ENCODE results near the gene CDKAL1. TPM values are rescaled to one million over a fixed set of nuclear protein-coding genes. Genes with fewer than 3 reads are reported as not detected.

Gene CDKAL1
- total RNA-seq, 1 donor from 2014 or later: 39.6 TPM

DNA sequence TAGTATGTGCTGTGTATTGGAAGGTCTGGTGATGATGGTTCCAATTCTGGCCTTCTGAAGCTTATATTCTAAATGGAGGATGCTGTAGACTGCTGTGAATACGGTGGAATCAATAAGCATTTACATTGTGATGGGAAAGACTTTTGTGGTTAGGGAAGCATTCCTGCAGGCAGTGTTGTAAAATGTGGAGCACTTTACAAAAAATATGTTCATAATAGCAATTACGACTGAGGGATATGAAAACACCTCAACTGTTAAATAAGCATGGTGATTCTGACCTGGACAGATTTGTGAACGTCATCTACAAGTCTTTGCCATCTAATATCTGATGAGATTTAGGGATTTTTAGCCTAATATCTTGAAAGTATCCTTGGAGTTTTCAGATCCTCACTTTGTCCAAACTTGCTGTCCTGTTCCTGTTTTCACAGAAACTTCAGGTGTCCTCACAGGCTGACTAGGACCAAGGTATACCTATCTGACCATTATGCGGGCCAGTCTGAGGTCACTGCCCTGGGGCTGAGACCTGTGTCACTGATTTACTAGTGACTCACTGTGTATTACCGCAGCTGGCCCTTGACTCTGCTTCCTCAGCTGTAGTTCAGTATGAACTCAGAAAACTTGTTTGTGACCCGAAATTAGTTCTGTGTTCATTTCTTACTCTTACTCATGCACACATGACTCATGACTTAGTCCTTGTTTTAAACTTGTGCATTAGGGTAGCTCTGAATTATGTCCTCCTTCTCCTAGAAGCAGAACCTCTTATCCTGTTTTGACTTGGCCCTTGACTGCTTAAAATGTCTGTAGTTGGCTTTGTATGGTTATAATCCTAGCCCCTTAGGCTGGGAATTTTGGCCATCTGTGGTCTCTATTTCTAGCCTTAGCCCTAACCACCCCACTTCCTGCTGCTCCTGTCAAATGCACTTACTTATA is 343.0 kb downstream of the CDKAL1 start:
- no peak overlapping the region for H3K27ac ChIP-seq
- no peak overlapping the region for H3K4me2 ChIP-seq
- H3K4me1 ChIP-seq: peaks cover 26% of the 10 kb centered on the region
- H3K4me3 Mint-ChIP-seq: no peak overlapping the region
- H3K9me3 Mint-ChIP-seq: no peaks in the 10 kb centered on the region
- H3K9me3 ChIP-seq (ENCODE audit: low read depth): no peaks in the 10 kb centered on the region
- no peak overlapping the region for H3K4me3 ChIP-seq
- no peak for DNase-seq (ENCODE audit: low spot score)
- no peak overlapping the region for H2AFZ ChIP-seq (replicated peaks)
- no peaks in the 10 kb centered on the region for H3K79me2 ChIP-seq (ENCODE audit: low read depth)
- peak overlapping the region; percentile 16 for H3K27ac Mint-ChIP-seq
- peaks cover under 1% of the 10 kb centered on the region for H3K36me3 ChIP-seq
- no peaks in the 10 kb centered on the region for H3K27me3 Mint-ChIP-seq (ENCODE audit: insufficient read depth, low read depth)
- H3K27me3 ChIP-seq: no peaks in the 10 kb centered on the region
- H4K20me1 ChIP-seq (ENCODE audit: low read depth): no peaks in the 10 kb centered on the region
- peaks cover 41% of the 10 kb centered on the region for H3K4me1 Mint-ChIP-seq
- no peaks in the 10 kb centered on the region for H3F3A ChIP-seq (ENCODE audit: low read depth)
- peaks cover 2% of the 10 kb centered on the region for H3K36me3 Mint-ChIP-seq
- H3K9ac ChIP-seq: no peak overlapping the region
- TF ChIP-seq EZH2phosphoT487 (IDR thresholded peaks at IDR 0.05): no peak
- no peak for TF ChIP-seq EZH2 (IDR thresholded peaks at IDR 0.05)
- TF ChIP-seq, protein P1, sequence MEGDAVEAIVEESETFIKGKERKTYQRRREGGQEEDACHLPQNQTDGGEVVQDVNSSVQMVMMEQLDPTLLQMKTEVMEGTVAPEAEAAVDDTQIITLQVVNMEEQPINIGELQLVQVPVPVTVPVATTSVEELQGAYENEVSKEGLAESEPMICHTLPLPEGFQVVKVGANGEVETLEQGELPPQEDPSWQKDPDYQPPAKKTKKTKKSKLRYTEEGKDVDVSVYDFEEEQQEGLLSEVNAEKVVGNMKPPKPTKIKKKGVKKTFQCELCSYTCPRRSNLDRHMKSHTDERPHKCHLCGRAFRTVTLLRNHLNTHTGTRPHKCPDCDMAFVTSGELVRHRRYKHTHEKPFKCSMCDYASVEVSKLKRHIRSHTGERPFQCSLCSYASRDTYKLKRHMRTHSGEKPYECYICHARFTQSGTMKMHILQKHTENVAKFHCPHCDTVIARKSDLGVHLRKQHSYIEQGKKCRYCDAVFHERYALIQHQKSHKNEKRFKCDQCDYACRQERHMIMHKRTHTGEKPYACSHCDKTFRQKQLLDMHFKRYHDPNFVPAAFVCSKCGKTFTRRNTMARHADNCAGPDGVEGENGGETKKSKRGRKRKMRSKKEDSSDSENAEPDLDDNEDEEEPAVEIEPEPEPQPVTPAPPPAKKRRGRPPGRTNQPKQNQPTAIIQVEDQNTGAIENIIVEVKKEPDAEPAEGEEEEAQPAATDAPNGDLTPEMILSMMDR (IDR thresholded peaks at IDR 0.05): no peak

DNA sequence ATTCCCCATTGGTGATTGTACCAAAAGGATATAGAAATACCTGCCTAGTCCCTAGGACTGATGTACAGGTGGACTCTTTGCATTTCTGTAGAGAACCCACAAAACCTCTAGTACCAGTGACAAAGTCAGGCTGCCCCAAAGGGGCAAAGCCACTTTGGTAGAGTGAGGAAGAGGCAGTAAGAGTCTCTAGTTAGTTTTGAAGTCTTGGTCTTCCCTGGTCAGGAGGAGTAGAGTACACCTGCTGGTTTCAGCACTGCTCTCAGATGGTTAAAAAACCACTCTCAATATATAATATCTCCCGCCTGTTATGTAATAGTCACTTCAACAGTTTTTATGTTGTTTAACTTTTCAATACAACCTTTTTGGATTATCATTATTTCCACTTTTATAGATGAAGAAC is 344.9 kb downstream of the CDKAL1 start:
- Histone ChIP-seq H3K4me1 (peaks cover 20% of the 10 kb centered on the region), H3K4me2 (peak overlapping the region; percentile 27), H3K36me3 (peaks cover 3% of the 10 kb centered on the region), H3K9me3 (ENCODE audit: low read depth) (no peaks in the 10 kb centered on the region), H3K79me2 (ENCODE audit: low read depth) (no peaks in the 10 kb centered on the region), H3K27me3 (no peaks in the 10 kb centered on the region), H3K4me3 (no peak overlapping the region), H3K27ac (no peak overlapping the region), H3F3A (ENCODE audit: low read depth) (no peaks in the 10 kb centered on the region), H3K9ac (no peak overlapping the region), H4K20me1 (ENCODE audit: low read depth) (no peaks in the 10 kb centered on the region), H2AFZ (replicated peaks) (no peak overlapping the region)
- DNase-seq (ENCODE audit: low spot score): no peak
- H3K4me3 Mint-ChIP-seq: no peak overlapping the region
- peaks cover 41% of the 10 kb centered on the region for H3K4me1 Mint-ChIP-seq
- TF ChIP-seq, protein P1 (IDR thresholded peaks at IDR 0.05): no peak
- no peak for TF ChIP-seq EZH2 (IDR thresholded peaks at IDR 0.05)
- TF ChIP-seq EZH2phosphoT487 (IDR thresholded peaks at IDR 0.05): no peak
- no peaks in the 10 kb centered on the region for H3K27me3 Mint-ChIP-seq (ENCODE audit: insufficient read depth, low read depth)
- peaks cover 3% of the 10 kb centered on the region for H3K9me3 Mint-ChIP-seq
- peaks cover 7% of the 10 kb centered on the region for H3K36me3 Mint-ChIP-seq
- H3K27ac Mint-ChIP-seq: no peak overlapping the region

DNA sequence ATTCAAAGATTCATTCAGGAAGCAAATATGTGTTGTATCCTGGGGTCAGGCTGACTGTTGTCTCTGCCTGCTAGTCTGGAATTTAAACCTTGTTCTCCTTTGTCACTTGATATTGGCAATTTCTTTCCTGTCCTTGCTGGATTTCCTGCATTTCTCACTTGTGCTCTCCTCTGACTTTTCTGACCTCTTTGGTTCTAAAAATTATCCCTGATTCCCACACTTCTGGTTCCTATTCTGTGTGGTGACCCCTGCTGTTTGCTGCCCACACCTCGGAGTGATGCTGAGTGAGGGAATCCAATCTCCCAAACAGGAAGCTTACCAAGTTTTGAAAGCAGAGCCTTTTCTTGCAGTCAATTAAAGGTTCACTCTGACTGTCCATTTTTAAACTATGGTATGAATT is 345.3 kb downstream of the CDKAL1 start:
- H2AFZ ChIP-seq (replicated peaks): no peak overlapping the region
- Mint-ChIP-seq H3K27ac (no peak overlapping the region), H3K4me3 (no peak overlapping the region), H3K36me3 (peaks cover 11% of the 10 kb centered on the region), H3K27me3 (ENCODE audit: insufficient read depth, low read depth) (no peaks in the 10 kb centered on the region), H3K4me1 (peaks cover 41% of the 10 kb centered on the region), H3K9me3 (peaks cover 7% of the 10 kb centered on the region)
- H3K4me1 ChIP-seq: peaks cover 20% of the 10 kb centered on the region
- H3K9me3 ChIP-seq (ENCODE audit: low read depth): peaks cover 3% of the 10 kb centered on the region
- no peaks in the 10 kb centered on the region for H3F3A ChIP-seq (ENCODE audit: low read depth)
- H4K20me1 ChIP-seq (ENCODE audit: low read depth): no peaks in the 10 kb centered on the region
- DNase-seq (ENCODE audit: low spot score): peak; percentile 23
- H3K27ac ChIP-seq: no peak overlapping the region
- no peaks in the 10 kb centered on the region for H3K79me2 ChIP-seq (ENCODE audit: low read depth)
- no peak overlapping the region for H3K4me3 ChIP-seq
- H3K4me2 ChIP-seq: peak overlapping the region; percentile 27
- H3K27me3 ChIP-seq: no peaks in the 10 kb centered on the region
- no peak overlapping the region for H3K9ac ChIP-seq
- H3K36me3 ChIP-seq: peaks cover 3% of the 10 kb centered on the region
- TF ChIP-seq, protein P1 (IDR thresholded peaks at IDR 0.05): no peak
- TF ChIP-seq EZH2 (IDR thresholded peaks at IDR 0.05) (no peak), EZH2phosphoT487 (IDR thresholded peaks at IDR 0.05) (no peak)

Measured in neural progenitor cell (in vitro differentiated cells).